SU-DHL-6 (cell line): ENCODE results near the gene NFKBIE.

ENCODE experiments used
- EZH2phosphoT487 ChIP-seq: fragments of 200-600 bp; sonication (generic), shearing (Covaris generic); conservative IDR thresholded peaks from 2 replicates; pipeline ENCODE4 v1.6.1; 2018; ENCODE audit warnings: mild to moderate bottlenecking, antibody characterized with exemption, low read length, moderate library complexity, mixed read lengths
- TF ChIP-seq, protein P1 (sequence below): fragments of 200-600 bp; sonication (generic); IDR thresholded peaks from one replicate; pipeline ENCODE4 v1.5.1; 2017; ENCODE audit warnings: antibody characterized with exemption, mild to moderate bottlenecking, low read length, moderate library complexity; ENCODE audit not compliant: insufficient read depth, poor library complexity, severe bottlenecking

DNA sequence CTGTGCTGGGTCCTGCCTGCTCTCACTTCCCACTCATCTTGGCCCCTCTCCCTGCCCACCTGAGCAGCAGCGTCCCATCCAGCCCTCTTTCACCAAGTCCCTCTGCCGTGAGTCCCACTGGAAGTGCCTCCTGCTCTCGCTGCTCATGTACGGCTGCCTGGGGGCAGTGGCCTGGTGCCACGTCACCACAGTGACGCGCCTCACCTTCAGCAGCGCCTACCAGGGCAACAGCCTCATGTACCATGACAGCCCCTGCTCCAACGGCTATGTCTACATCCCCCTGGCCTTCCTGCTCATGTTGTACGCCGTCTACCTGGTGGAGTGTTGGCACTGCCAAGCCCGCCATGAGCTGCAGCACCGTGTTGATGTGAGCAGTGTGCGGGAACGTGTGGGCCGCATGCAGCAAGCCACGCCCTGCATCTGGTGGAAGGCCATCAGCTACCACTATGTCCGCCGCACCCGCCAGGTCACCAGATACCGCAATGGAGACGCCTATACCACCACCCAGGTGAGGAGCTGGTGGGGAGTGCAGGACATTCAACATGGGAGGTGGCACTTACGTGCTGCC is 7.7 kb upstream of the NFKBIE start:
- TF ChIP-seq, protein P1, sequence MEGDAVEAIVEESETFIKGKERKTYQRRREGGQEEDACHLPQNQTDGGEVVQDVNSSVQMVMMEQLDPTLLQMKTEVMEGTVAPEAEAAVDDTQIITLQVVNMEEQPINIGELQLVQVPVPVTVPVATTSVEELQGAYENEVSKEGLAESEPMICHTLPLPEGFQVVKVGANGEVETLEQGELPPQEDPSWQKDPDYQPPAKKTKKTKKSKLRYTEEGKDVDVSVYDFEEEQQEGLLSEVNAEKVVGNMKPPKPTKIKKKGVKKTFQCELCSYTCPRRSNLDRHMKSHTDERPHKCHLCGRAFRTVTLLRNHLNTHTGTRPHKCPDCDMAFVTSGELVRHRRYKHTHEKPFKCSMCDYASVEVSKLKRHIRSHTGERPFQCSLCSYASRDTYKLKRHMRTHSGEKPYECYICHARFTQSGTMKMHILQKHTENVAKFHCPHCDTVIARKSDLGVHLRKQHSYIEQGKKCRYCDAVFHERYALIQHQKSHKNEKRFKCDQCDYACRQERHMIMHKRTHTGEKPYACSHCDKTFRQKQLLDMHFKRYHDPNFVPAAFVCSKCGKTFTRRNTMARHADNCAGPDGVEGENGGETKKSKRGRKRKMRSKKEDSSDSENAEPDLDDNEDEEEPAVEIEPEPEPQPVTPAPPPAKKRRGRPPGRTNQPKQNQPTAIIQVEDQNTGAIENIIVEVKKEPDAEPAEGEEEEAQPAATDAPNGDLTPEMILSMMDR = no peak
- no peak for TF ChIP-seq EZH2phosphoT487
